H1 (cell line): Measurements from ENCODE around the gene OMA1. TPM values are rescaled to one million over a fixed set of nuclear protein-coding genes. Genes with fewer than 3 reads are reported as not detected.

ENCODE experiments used
- CBX5 ChIP-seq: fragments of 300-800, 300-1000 bp; sonication (generic); IDR thresholded peaks from 2 replicates; pipeline ENCODE4 v1.7.1; 2016; ENCODE audit warnings: antibody characterized with exemption, low read length, low read depth
- CHD7 ChIP-seq: fragments of 300-600 bp; sonication (generic); IDR thresholded peaks from 2 replicates; pipeline ENCODE4 v1.7.1; 2012; ENCODE audit warnings: low read length, moderate library complexity, mild to moderate bottlenecking, inconsistent platforms; ENCODE audit not compliant: insufficient replicate concordance
- CREB1 ChIP-seq: IDR thresholded peaks from 2 replicates; pipeline ENCODE4 v1.6.1; 2012; ENCODE audit warnings: inconsistent platforms
- HDAC2 ChIP-seq, 2 experiments: fragments of 300-600 bp in 1 of 2; sonication (generic) in 1 of 2; IDR thresholded peaks; 2 replicates each; pipeline ENCODE4 v1.6.1; 2011 to 2012; ENCODE audit warnings: low read depth in 2 of 2, low read length in 2 of 2, mild to moderate bottlenecking in 2 of 2, moderate library complexity in 2 of 2, borderline replicate concordance in 1 of 2, inconsistent platforms in 1 of 2
- MAX ChIP-seq: IDR thresholded peaks from 2 replicates; pipeline ENCODE4 v1.6.1; 2012; ENCODE audit warnings: inconsistent platforms
- PHF8 ChIP-seq: fragments of 200-600 bp; sonication (generic); conservative IDR thresholded peaks from 2 replicates; pipeline ENCODE4 v1.7.1; 2012; ENCODE audit warnings: low read depth, mild to moderate bottlenecking, inconsistent platforms, low read length, moderate library complexity
- RAD21 ChIP-seq, 2 experiments: IDR thresholded peaks in 1 of 2; conservative IDR thresholded peaks in 1 of 2; 2 replicates each; pipeline ENCODE4 v1.6.1; 2011; ENCODE audit warnings: low read depth in 2 of 2, low read length in 2 of 2, improper control_type of control experiment in 1 of 2, inconsistent platforms in 1 of 2, mild to moderate bottlenecking in 1 of 2, moderate library complexity in 1 of 2
- RXRA ChIP-seq: IDR thresholded peaks from 2 replicates; pipeline ENCODE4 v1.6.1; 2011; ENCODE audit warnings: low read depth, mild to moderate bottlenecking, low read length, moderate library complexity; ENCODE audit not compliant: insufficient read depth
- SP1 ChIP-seq: IDR thresholded peaks from 2 replicates; pipeline ENCODE4 v1.6.1; 2011; ENCODE audit warnings: low read depth, low read length
- polyA plus RNA-seq, 7 experiments: library from polyadenylated mRNA; depleted of rRNA in 3 of 7; stranded (reverse) in 5 of 7; unstranded in 2 of 7; fragments of >200 nt in 5 of 7; fragments of 200-250 nt in 2 of 7; gene quantifications; 1 replicate in 5 of 7; 2 replicates in 1 of 7; 4 replicates in 1 of 7; pipeline versions ENCODE4 v1.2.1 to v1.2.3, GENCODE V29; 2011 to 2013; ENCODE audit warnings: missing spikeins in 2 of 7, mixed read lengths in 2 of 7
- total RNA-seq: library from RNA; stranded (reverse); fragmentation: NEBNext Ultra II Directional; extraction: Animal tissue kit (Norgen Biotek cat#: 25700); gene quantifications from 2 replicates; pipeline ENCODE4 v1.2.1, GENCODE V29; 2021

The OMA1 gene
- total and polyA plus RNA-seq, 2 of the 8 experiments (the other 6 are each of a cell fraction or from before 2014, with no cell fraction given), result 7.7 to 11.7 TPM

- TF ChIP-seq CHD7, result no peak
- no peak for TF ChIP-seq RXRA
- no peak for TF ChIP-seq PHF8
- no peak for TF ChIP-seq CBX5
- no peak for TF ChIP-seq RAD21 (IDR thresholded peaks at IDR 0.05 in 1 of 2, conservative IDR thresholded peaks at IDR 0.05 in 1 of 2; ENCODE audit: low read depth in 2 of 2, low read length in 2 of 2)
- TF ChIP-seq HDAC2 (IDR thresholded peaks at IDR 0.05; ENCODE audit: borderline replicate concordance in 1 of 2, low read depth in 2 of 2, low read length in 2 of 2), result no peak
- no peak for TF ChIP-seq SP1
- no peak for TF ChIP-seq CREB1
- no peak for TF ChIP-seq MAX
These were observed 100.2 kb downstream of the OMA1 start (continued) for GRCh38 chr1:58446368-58446767.
